Vagina (tissue), 2 donors: Measurements from ENCODE around the gene ZNF512. TPM values are rescaled to one million over a fixed set of nuclear protein-coding genes. Genes with fewer than 3 reads are reported as not detected.
A peak's percentile ranks its signal among the peaks of the same experiment; 100 is the strongest.

ENCODE experiments used
- DNase-seq, 2 donors: peaks; one replicate each; pipeline ENCODE4 v3.0.0-alpha.2; 2017; ENCODE audit errors: extremely low spot score in 2 of 2
- H3K27ac ChIP-seq: fragments of 200-600 bp; sonication (generic); one replicate; pipeline ENCODE4 v1.5.1; 2019
- H3K27me3 ChIP-seq: fragments of 200-600 bp; sonication (generic); one replicate; pipeline ENCODE4 v1.5.1; 2019
- H3K36me3 ChIP-seq, 2 donors: fragments of 200-600 bp; sonication (generic); one replicate each; pipeline ENCODE4 v1.5.1; 2017 to 2019
- H3K4me1 ChIP-seq: fragments of 200-600 bp; sonication (generic); one replicate; pipeline ENCODE4 v1.5.1; 2019
- H3K4me3 ChIP-seq, 2 donors: fragments of 200-600 bp; sonication (generic); 1 replicate in 1 of 2; 2 replicates in 1 of 2; pipeline ENCODE4 v1.5.1; 2016 to 2019
- H3K9me3 ChIP-seq: fragments of 200-600 bp; sonication (generic); one replicate; pipeline ENCODE4 v1.5.1; 2019
- CTCF ChIP-seq, 3 experiments: fragments of 450-650 bp in 2 of 3; fragments of 200-600 bp in 1 of 3; sonication (generic) in 1 of 3; IDR thresholded peaks; one replicate each; pipeline ENCODE4 v1.5.1; 2017 to 2019; ENCODE audit warnings: antibody characterized with exemption in 3 of 3, mild to moderate bottlenecking in 2 of 3, moderate library complexity in 2 of 3
- POLR2A ChIP-seq, 2 donors: fragments of 450-650 bp; IDR thresholded peaks; one replicate each; pipeline ENCODE4 v1.6.1; 2017; ENCODE audit warnings: antibody characterized with exemption in 2 of 2, mild to moderate bottlenecking in 2 of 2, moderate library complexity in 2 of 2
- POLR2AphosphoS5 ChIP-seq, 2 donors: sonication (generic); formaldehyde crosslinking; IDR thresholded peaks; one replicate each; pipeline ENCODE4 v1.9.0; 2017; ENCODE audit warnings: antibody characterized with exemption in 2 of 2, mild to moderate bottlenecking in 2 of 2, low read depth in 1 of 2; ENCODE audit not compliant: insufficient read depth in 1 of 2
- intact Hi-C: fragments of 100-400 bp; cut with DNase I; formaldehyde crosslinking; loops from one replicate; pipeline ENCODE4 v1.15.1; 2023
- total RNA-seq: library from RNA; depleted of rRNA; stranded (reverse); fragments of >200 nt; gene quantifications from one replicate; pipeline ENCODE4 v1.2.3, GENCODE V29; 2016

ZNF512 gene
- total RNA-seq, 1 donor from 2014 or later, result 35.4 TPM

GRCh38 chr2:27571681-27572080 lies 11.2 kb upstream of the ZNF512 start:
- Histone ChIP-seq H3K4me1 (no peaks in the 10 kb centered on the region), H3K27ac (no peak overlapping the region), H3K9me3 (peaks cover 4% of the 10 kb centered on the region), H3K27me3 (no peaks in the 10 kb centered on the region), H3K4me3 (no peak overlapping the region), H3K36me3 (no peaks in the 10 kb centered on the region)
- TF ChIP-seq POLR2AphosphoS5 (IDR thresholded peaks at IDR 0.05; ENCODE audit: insufficient read depth in 1 of 2, low read depth in 1 of 2), result no peak
- no peak for TF ChIP-seq POLR2A (IDR thresholded peaks at IDR 0.05)
- no peak for TF ChIP-seq CTCF (IDR thresholded peaks at IDR 0.05)
- no peak for DNase-seq
- intact Hi-C loops, result no loop called here

GRCh38 chr2:27572439-27572838 lies 10.4 kb upstream of the ZNF512 start:
- no peaks in the 10 kb centered on the region for H3K27me3 ChIP-seq
- intact Hi-C loops, result no loop called here
- no peak overlapping the region for H3K27ac ChIP-seq
- TF ChIP-seq POLR2AphosphoS5 (IDR thresholded peaks at IDR 0.05; ENCODE audit: insufficient read depth in 1 of 2, low read depth in 1 of 2), result no peak
- no peak for TF ChIP-seq POLR2A (IDR thresholded peaks at IDR 0.05)
- no peak for TF ChIP-seq CTCF (IDR thresholded peaks at IDR 0.05)
- no peaks in the 10 kb centered on the region for H3K4me1 ChIP-seq
- H3K36me3 ChIP-seq, result no peaks in the 10 kb centered on the region
- no peak overlapping the region for H3K4me3 ChIP-seq
- peaks cover 4% of the 10 kb centered on the region for H3K9me3 ChIP-seq
- DNase-seq, result no peak

GRCh38 chr2:27572998-27573429 lies 9.8 kb upstream of the ZNF512 start:
- TF ChIP-seq POLR2A (IDR thresholded peaks at IDR 0.05) (no peak), POLR2AphosphoS5 (IDR thresholded peaks at IDR 0.05; ENCODE audit: insufficient read depth in 1 of 2, low read depth in 1 of 2) (no peak), CTCF (IDR thresholded peaks at IDR 0.05) (no peak)
- intact Hi-C loops, result no loop called here

GRCh38 chr2:27573452-27573851 lies 9.4 kb upstream of the ZNF512 start:
- TF ChIP-seq POLR2A (IDR thresholded peaks at IDR 0.05) (no peak), POLR2AphosphoS5 (IDR thresholded peaks at IDR 0.05; ENCODE audit: insufficient read depth in 1 of 2, low read depth in 1 of 2) (no peak), CTCF (IDR thresholded peaks at IDR 0.05) (no peak)
- no peak for DNase-seq
- intact Hi-C loops, result no loop called here
- Histone ChIP-seq H3K4me3 (no peak overlapping the region), H3K36me3 (no peaks in the 10 kb centered on the region), H3K9me3 (peaks cover 4% of the 10 kb centered on the region), H3K27me3 (no peaks in the 10 kb centered on the region), H3K4me1 (no peaks in the 10 kb centered on the region), H3K27ac (no peak overlapping the region)

More at GRCh38 chr2:27572998-27573429, 9.8 kb upstream of the ZNF512 start:
- Histone ChIP-seq H3K9me3 (peaks cover 4% of the 10 kb centered on the region), H3K4me3 (no peak overlapping the region), H3K36me3 (no peaks in the 10 kb centered on the region), H3K4me1 (no peaks in the 10 kb centered on the region), H3K27ac (no peak overlapping the region), H3K27me3 (no peaks in the 10 kb centered on the region)
- DNase-seq, result peak in 1 of 2 donors; percentile 11

- Histone ChIP-seq H3K4me3 (no peak overlapping the region), H3K36me3 (no peaks in the 10 kb centered on the region), H3K27me3 (no peaks in the 10 kb centered on the region), H3K4me1 (peaks cover 26% of the 10 kb centered on the region), H3K9me3 (no peaks in the 10 kb centered on the region), H3K27ac (no peak overlapping the region)
- intact Hi-C loops, result no loop called here
- peak in 1 of 2 donors; percentile 78 for DNase-seq
- TF ChIP-seq POLR2A (IDR thresholded peaks at IDR 0.05) (no peak), CTCF (IDR thresholded peaks at IDR 0.05) (no peak)
These were observed 1.3 kb upstream of the ZNF512 start for GRCh38 chr2:27581417-27582128.
